IPS DF 6.9 (cell line): ENCODE data around the gene SFT2D3.

Source experiments
- DNase-seq: peaks from one replicate; pipeline ENCODE4 v3.0.0-alpha.2; 2013; ENCODE audit warnings: low read depth, low spot score
- H3K27ac ChIP-seq: one replicate; pipeline ENCODE4 v1.5.1; 2013; ENCODE audit warnings: low read length, control low read depth
- H3K27me3 ChIP-seq: 2 replicates; pipeline ENCODE4 v1.6.1; 2013; ENCODE audit warnings: mild to moderate bottlenecking, low read length; ENCODE audit not compliant: control insufficient read depth, insufficient read depth
- H3K36me3 ChIP-seq: 2 replicates; pipeline ENCODE4 v1.6.1; 2013; ENCODE audit warnings: low read length; ENCODE audit not compliant: control insufficient read depth, insufficient read depth
- H3K4me1 ChIP-seq: 2 replicates; pipeline ENCODE4 v1.6.1; 2013; ENCODE audit warnings: low read length; ENCODE audit not compliant: control insufficient read depth, insufficient read depth
- H3K4me3 ChIP-seq: 2 replicates; pipeline ENCODE4 v1.5.1; 2013; ENCODE audit warnings: mild to moderate bottlenecking, low read length
- H3K9me3 ChIP-seq: 2 replicates; pipeline ENCODE4 v1.6.1; 2013; ENCODE audit warnings: low read length, inconsistent platforms; ENCODE audit not compliant: control insufficient read depth, insufficient read depth
- WGBS: extraction: QIAGEN DNeasy Blood & Tissue Kit; methylation state at CpG from one replicate; pipeline ENCODE4 v1.1.7; 2013; ENCODE audit warnings: mixed read lengths, missing lambda C conversion rate; ENCODE audit not compliant: insufficient read length, insufficient coverage; 5-methylcytosine and 5-hydroxymethylcytosine counted together

Gene SFT2D3

DNA sequence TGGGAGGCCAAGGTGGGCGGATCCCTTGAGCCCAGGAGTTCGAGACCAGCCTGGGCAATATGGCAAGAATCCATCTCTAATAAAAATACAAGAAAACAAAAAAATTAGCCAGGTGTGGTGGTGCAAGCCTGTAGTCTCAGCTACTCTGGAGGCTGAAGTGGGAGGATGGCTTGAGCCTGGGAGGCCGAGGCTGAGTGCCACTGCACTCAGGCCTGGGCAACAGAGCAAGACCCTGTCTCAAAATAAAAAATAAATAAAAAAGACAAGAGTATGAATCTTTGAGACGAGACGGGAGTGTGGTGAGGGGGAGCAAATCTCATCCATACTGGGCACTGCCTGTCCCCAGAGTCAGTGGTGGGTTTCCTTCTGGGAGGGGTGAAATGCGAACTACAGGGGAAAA, 43.2 kb upstream of the SFT2D3 start:
- Histone ChIP-seq H3K27ac (no peak overlapping the region), H3K4me3 (no peak overlapping the region), H3K27me3 (peaks cover 2% of the 10 kb centered on the region; the same call in 1 of the 2 replicates), H3K4me1 (no peaks in the 10 kb centered on the region), H3K9me3 (no peaks in the 10 kb centered on the region), H3K36me3 (no peaks in the 10 kb centered on the region)
- DNase-seq, result no peak
- no CpG with 5 or more reads among the region's 6 CpGs for WGBS

DNA sequence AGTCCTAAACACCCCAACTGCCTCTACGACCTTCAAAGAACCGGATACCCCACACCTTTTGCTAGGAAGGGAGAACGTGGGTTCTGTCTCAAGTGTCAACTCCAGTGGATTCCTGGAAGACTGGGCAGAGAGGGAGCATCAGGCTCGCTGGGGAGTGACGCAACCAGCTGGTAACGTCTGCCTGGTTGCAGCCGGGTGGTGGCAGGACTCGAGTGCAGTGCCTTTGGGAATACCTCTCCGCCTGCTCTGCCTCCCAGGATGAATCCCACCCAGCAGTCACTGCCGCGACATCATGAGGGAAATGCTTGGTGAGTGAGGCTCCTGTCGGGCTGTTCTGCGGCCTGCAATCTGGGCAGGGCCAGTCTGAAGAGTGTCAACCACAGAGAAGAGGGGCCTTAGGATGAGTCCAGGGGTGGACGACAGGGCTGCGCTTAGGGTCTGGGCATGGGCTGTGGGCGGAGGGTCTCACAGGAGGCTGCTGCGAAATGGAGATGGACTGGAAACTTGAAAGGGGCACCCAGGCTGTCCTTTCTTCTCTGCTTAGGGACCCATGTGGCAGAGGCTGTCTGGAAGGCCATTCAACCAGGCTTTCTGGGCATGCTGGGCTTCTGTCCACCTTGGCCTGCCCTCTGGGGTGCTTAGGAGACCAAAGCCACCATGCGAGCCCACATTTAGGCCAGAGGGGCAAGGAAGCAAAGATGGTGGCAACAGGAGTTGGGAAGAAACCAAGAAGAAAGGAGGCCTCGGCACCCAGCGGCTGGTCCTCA, 42.5 kb upstream of the SFT2D3 start:
- no CpG with 5 or more reads among the region's 20 CpGs for WGBS
- Histone ChIP-seq H3K27ac (no peak overlapping the region), H3K4me1 (no peaks in the 10 kb centered on the region), H3K9me3 (no peaks in the 10 kb centered on the region), H3K36me3 (no peaks in the 10 kb centered on the region), H3K27me3 (peaks cover 4% of the 10 kb centered on the region), H3K4me3 (no peak overlapping the region)
- DNase-seq, result no peak

DNA sequence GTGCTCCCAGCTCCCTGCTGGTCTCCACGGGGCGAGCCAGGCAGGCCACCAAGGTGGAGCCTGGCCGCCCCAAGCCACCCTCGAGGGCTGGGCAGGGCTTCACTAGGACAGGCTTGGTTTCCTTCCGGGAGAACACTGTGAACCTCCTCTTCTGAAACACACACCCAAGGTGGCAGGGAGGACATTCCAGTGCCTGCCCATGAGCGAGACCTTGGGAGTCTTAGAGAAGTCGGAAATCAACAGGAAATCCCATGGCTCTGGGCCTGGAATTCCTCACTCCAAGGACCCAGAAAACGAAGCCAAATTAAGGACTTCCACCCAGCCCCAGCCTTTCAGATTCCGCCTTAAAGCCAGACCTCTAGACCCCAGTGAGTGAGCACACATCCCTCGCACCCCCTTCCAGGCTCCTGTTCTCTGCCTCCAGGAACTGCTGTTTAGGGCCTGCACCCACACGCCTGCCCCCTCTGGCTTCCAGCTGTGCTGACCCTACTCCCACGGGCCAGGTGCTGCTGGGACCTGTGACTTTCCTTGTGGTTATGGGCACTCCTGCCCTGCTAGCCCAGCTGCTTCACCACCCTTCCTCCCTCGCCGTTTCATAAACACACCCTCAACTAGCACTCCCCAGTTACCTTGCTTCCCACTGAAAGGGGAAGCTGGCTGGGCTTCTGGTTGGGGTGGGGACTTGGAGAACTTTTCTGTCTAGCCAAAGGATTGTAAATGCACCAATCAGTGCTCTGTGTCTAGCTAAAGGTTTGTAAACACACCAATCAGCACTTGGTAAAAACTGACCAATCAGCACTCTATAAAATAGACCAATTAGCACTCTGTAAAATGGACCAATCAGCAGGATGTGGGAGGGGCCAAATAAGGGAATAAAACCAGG, 41.6 kb upstream of the SFT2D3 start:
- H3K27ac ChIP-seq, result no peak overlapping the region
- no peaks in the 10 kb centered on the region for H3K9me3 ChIP-seq
- no peak overlapping the region for H3K4me3 ChIP-seq
- H3K36me3 ChIP-seq, result no peaks in the 10 kb centered on the region
- WGBS, result no CpG with 5 or more reads among the region's 14 CpGs
- DNase-seq, result no peak
- H3K4me1 ChIP-seq, result no peaks in the 10 kb centered on the region
- H3K27me3 ChIP-seq, result peaks cover 7% of the 10 kb centered on the region

DNA sequence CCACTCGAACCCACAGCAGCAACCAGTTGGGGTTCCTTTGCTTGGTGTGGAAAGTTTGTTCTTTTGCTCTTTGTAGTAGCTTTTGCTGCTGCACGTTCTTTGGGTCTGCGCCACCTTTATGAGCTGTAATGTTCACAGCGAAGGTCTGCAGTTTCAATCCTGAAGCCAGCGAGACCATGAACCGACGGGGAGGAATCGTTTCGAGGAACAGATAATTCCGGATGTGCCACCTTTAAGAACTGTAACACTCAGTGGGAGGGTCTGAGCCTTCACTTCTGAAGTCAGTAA, 41.1 kb upstream of the SFT2D3 start:
- no peak for DNase-seq
- Histone ChIP-seq H3K27ac (no peak overlapping the region), H3K4me1 (no peaks in the 10 kb centered on the region), H3K4me3 (no peak overlapping the region), H3K9me3 (no peaks in the 10 kb centered on the region), H3K27me3 (peaks cover 11% of the 10 kb centered on the region), H3K36me3 (no peaks in the 10 kb centered on the region)
- WGBS, result no CpG with 5 or more reads among the region's 10 CpGs

DNA sequence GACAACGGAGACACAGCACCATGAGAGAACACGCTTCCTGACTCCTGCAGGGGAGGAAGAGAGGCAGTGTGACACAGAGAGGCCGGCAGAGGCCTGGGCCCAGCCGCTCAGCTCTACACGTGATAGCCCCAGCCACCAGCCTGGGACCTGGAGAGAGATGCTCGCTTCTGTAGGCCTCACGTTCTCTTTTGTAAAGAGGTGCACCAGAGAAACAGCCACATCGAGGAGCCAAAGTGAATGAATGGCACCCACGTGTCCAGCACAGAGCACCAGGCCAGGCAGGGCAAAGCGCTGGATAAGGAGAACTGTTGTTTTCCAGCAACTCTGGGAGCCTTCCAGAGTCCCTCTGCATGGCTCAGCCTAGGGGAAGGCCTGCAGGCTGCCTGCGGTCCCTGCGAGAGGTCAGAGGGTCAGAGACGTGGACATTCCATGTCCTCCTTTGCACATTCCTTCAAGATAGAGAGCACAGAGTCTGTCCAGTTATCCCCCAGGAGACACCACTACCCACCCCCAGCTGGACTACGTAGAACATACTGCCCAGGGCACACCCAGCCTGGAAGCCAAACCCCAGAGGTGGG, 40.1 kb upstream of the SFT2D3 start:
- Histone ChIP-seq H3K9me3 (no peaks in the 10 kb centered on the region), H3K4me3 (no peak overlapping the region), H3K36me3 (no peaks in the 10 kb centered on the region), H3K27ac (no peak overlapping the region), H3K27me3 (peaks cover 11% of the 10 kb centered on the region), H3K4me1 (no peaks in the 10 kb centered on the region)
- DNase-seq, result no peak
- no CpG with 5 or more reads among the region's 14 CpGs for WGBS

DNA sequence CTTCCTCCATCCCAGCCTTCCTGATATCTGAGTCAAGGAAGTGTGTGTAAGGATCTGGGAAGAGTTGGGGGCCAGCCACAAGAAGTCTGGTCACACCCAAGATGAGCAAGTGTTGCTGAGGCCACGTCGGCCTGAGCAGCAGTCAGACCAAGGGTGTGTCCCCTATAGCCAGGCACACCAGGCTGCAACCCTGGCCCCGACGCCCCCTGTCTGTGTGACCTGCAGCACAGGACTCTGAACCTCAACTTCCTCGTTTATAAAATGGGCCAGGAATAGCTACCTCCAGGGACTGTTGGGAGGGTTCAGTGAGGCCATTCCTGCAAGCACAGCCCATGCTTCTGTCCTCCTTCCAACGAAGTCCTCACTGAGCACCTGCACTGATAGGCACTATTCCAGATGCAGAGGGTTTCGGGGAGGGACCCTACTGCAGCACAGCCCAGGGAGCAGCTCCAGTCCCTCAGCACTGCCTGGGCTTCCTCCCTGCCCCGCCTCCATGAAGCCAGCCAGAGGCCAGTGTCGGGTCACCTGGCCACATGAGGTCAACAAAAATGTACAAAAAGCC, 39.3 kb upstream of the SFT2D3 start:
- Histone ChIP-seq H3K36me3 (no peaks in the 10 kb centered on the region), H3K27me3 (peaks cover 11% of the 10 kb centered on the region), H3K27ac (no peak overlapping the region), H3K4me1 (no peaks in the 10 kb centered on the region), H3K9me3 (no peaks in the 10 kb centered on the region), H3K4me3 (no peak overlapping the region)
- DNase-seq, result no peak
- WGBS, result no CpG with 5 or more reads among the region's 9 CpGs

DNA sequence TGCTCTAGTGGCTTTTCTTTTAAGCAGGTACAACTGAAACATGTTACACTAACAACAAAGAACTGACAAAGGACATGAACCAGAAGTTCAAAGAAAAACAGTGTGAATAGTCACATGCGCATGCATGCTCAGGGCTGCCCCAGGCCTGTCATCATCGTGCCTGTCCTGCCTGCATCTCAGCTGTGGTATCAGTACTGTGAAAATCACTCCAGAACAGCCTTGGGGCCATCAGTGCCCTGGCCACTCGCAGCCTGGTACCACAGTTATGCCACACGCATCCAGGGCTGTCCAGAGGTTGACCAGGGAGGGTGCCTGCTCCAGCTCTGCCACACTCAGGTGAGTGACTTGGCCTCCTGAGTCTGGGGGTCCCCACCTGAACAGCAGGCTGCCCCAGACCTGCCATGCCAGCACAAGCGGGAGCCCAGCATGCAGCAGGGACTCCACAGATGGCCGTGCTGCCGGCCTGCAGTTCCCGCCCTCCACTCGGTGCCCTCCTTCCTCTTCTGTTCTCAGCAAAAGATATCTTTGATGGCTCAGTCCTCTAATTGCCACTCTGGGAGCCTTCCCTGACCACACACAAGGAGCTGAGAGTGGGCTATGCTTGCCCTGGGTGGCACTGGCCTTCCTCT, 38.2 kb upstream of the SFT2D3 start:
- no peaks in the 10 kb centered on the region for H3K9me3 ChIP-seq
- H3K4me1 ChIP-seq, result no peaks in the 10 kb centered on the region
- H3K36me3 ChIP-seq, result no peaks in the 10 kb centered on the region
- no CpG with 5 or more reads among the region's 9 CpGs for WGBS
- no peak overlapping the region for H3K4me3 ChIP-seq
- H3K27ac ChIP-seq, result no peak overlapping the region
- DNase-seq, result no peak
- peaks cover 11% of the 10 kb centered on the region for H3K27me3 ChIP-seq

DNA sequence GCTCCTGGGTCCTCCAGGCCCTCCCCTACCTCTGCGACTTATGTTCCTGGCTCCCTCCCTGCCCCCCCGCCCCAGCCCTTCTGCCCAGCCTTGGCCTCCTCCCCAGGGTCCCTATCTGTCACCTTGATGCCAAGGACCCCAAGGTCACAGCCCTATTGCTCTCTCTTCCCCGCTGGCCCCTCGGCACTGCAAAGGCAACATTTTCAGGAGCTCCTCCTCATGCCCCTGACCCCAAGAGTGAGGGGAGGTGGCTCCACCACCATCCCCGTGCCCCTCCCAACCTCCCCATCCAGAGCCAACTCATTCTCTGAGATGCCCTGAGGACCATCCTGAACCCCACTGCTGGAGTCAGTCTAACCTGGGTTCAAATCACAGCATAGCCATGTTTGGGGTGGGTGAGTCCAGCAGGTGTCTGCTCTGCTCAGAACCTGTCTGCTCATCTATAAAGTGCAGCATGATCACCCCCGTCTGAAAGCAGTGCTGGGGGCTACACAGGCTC, 37.7 kb upstream of the SFT2D3 start:
- Histone ChIP-seq H3K4me1 (no peaks in the 10 kb centered on the region), H3K27me3 (peaks cover 11% of the 10 kb centered on the region)

DNA sequence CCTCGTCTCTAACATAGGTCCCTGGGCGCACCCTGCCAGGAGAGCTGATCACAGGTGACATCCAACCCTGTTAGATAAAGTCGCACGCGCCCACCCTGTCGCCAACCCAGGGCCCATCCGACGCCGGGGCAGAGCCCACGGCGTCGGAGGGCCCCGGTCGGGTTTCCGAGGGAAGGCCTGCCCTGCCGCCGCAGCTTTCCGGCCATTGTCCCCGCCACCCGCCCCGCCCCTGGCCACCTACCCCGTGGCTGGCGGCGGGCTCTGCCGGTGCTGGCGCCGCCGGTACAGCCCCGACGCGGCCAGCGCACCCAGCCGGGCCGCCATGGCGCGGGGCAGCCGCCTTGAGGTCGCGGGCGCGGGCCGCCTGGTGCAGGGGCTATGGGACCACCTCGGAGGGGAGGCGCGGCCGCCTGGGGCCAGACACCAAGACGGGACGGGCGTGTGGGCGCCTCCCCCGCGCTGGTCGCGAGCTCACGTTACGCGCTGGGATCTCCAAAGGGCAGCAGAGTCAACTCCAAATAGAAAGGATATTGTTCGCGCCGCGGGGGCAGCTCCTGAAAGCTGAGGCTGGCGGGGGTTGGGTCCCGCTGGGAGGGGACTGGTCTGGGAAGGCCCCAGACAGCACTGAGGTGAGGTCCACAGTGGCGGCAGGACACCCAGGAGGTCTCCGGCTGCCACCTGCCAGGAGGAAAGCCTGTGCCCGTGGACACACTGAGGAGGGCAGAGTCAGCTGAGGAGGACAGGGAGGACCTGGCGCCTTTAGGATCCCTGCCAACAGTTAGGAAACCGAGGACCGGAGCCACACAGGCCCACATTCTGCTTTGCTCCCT, 37.0 kb upstream of the SFT2D3 start:
- no CpG with 5 or more reads among the region's 69 CpGs for WGBS
- H3K27me3 ChIP-seq, result peaks cover 11% of the 10 kb centered on the region
- no peaks in the 10 kb centered on the region for H3K9me3 ChIP-seq
- peak overlapping the region; percentile 50; the same call in 1 of the 2 replicates for H3K4me3 ChIP-seq
- no peak for DNase-seq
- H3K4me1 ChIP-seq, result no peaks in the 10 kb centered on the region
- no peak overlapping the region for H3K27ac ChIP-seq
- no peaks in the 10 kb centered on the region for H3K36me3 ChIP-seq

More for the DNA sequence above, 37.7 kb upstream of the SFT2D3 start:
- WGBS, result no CpG with 5 or more reads among the region's 6 CpGs
- DNase-seq, result no peak
- Histone ChIP-seq H3K4me3 (no peak overlapping the region; the same call in 1 of the 2 replicates), H3K36me3 (no peaks in the 10 kb centered on the region), H3K9me3 (no peaks in the 10 kb centered on the region), H3K27ac (no peak overlapping the region)
